Hepatocyte (in vitro differentiated cells): ENCODE results near the gene DENND6B. TPM values are rescaled to one million over a fixed set of nuclear protein-coding genes. Genes with fewer than 3 reads are reported as not detected.

Experiments
- DNase-seq: peaks from one replicate; pipeline ENCODE4 v3.0.0-alpha.2; 2016; ENCODE audit warnings: low spot score
- H2AFZ ChIP-seq: fragments of 200-600 bp; sonication (generic); 2 replicates; pipeline ENCODE4 v1.6.0; 2016; ENCODE audit warnings: antibody characterized with exemption, mild to moderate bottlenecking
- H3K27ac ChIP-seq: fragments of 200-600 bp; sonication (generic); 2 replicates; pipeline ENCODE4 v1.5.1; 2016; ENCODE audit warnings: mild to moderate bottlenecking
- H3K27me3 ChIP-seq: fragments of 200-600 bp; sonication (generic); 2 replicates; pipeline ENCODE4 v1.6.1; 2016
- H3K36me3 ChIP-seq: fragments of 200-600 bp; sonication (generic); replicated peaks from 2 replicates; pipeline ENCODE4 v1.5.1; 2016; ENCODE audit warnings: low read depth; ENCODE audit not compliant: insufficient read depth
- H3K4me1 ChIP-seq: fragments of 200-600 bp; sonication (generic); 2 replicates; pipeline ENCODE4 v1.5.1; 2016; ENCODE audit warnings: mild to moderate bottlenecking, moderate library complexity; ENCODE audit not compliant: insufficient read depth
- H3K4me2 ChIP-seq: fragments of 200-600 bp; sonication (generic); 2 replicates; pipeline ENCODE4 v1.6.0; 2016
- H3K4me3 ChIP-seq: fragments of 200-600 bp; sonication (generic); 2 replicates; pipeline ENCODE4 v1.5.1; 2016; ENCODE audit warnings: mild to moderate bottlenecking
- H3K79me2 ChIP-seq: fragments of 200-600 bp; sonication (generic); 2 replicates; pipeline ENCODE4 v1.6.0; 2017; ENCODE audit warnings: mild to moderate bottlenecking
- H3K9me2 ChIP-seq: fragments of 200-600 bp; sonication (generic); replicated peaks from 2 replicates; pipeline ENCODE4 v1.6.0; 2017; ENCODE audit warnings: mild to moderate bottlenecking; ENCODE audit not compliant: insufficient read depth
- H3K9me3 ChIP-seq: fragments of 200-600 bp; sonication (generic); 2 replicates; pipeline ENCODE4 v1.5.1; 2016; ENCODE audit warnings: low read depth, mild to moderate bottlenecking
- H4K20me1 ChIP-seq: fragments of 200-600 bp; sonication (generic); 2 replicates; pipeline ENCODE4 v1.6.0; 2016; ENCODE audit warnings: mild to moderate bottlenecking; ENCODE audit not compliant: insufficient read depth, poor library complexity, severe bottlenecking
- CTCF ChIP-seq: fragments of 200-600 bp; sonication (generic); IDR thresholded peaks from 2 replicates; pipeline ENCODE4 v1.5.1; 2016; ENCODE audit warnings: antibody characterized with exemption, mild to moderate bottlenecking; ENCODE audit not compliant: poor library complexity
- EZH2 ChIP-seq: fragments of 200-600 bp; sonication (generic); IDR thresholded peaks from 2 replicates; pipeline ENCODE4 v1.6.1; 2016; ENCODE audit warnings: antibody characterized with exemption, mild to moderate bottlenecking, borderline replicate concordance
- EZH2phosphoT487 ChIP-seq: fragments of 200-600 bp; sonication (generic); IDR thresholded peaks from one replicate; pipeline ENCODE4 v1.6.1; 2018; ENCODE audit warnings: antibody characterized with exemption, mild to moderate bottlenecking, low read depth, moderate library complexity; ENCODE audit not compliant: unreplicated experiment, severe bottlenecking
- WGBS: methylation state at CpG from one replicate; pipeline ENCODE4 v1.1.6; 2016; ENCODE audit warnings: low lambda C conversion rate; ENCODE audit errors: missing lambda C conversion rate; 5-methylcytosine and 5-hydroxymethylcytosine counted together
- polyA plus RNA-seq: library from polyadenylated mRNA; unstranded; fragments of >200 nt; fragmentation: Nextera tagmentation; extraction: Ambion mirVana; gene quantifications from 2 replicates; pipeline ENCODE4 v1.2.1, GENCODE V29; 2016
- total RNA-seq: library from RNA; depleted of rRNA; stranded (reverse); fragments of >200 nt; gene quantifications from 2 replicates; pipeline ENCODE4 v1.2.3, GENCODE V29; 2014

DENND6B gene
- total and polyA plus RNA-seq, 2 experiments from 2014 or later: 3.3 to 8.7 TPM

- H3K4me2 ChIP-seq: no peak overlapping the region
These were observed 17.2 kb downstream of the DENND6B start for GRCh38 chr22:50309601-50309991.

GRCh38 chr22:50308986-50309600 lies 17.7 kb downstream of the DENND6B start:
- 75% methylated on average over 9 of the region's 9 CpGs for WGBS
- H3K36me3 ChIP-seq: no peaks in the 10 kb centered on the region
- peaks cover 29% of the 10 kb centered on the region for H3K79me2 ChIP-seq
- H3K4me3 ChIP-seq: no peak overlapping the region
- H3K27me3 ChIP-seq: no peaks in the 10 kb centered on the region
- peaks cover 30% of the 10 kb centered on the region for H3K4me1 ChIP-seq
- no peaks in the 10 kb centered on the region for H3K9me3 ChIP-seq
- H4K20me1 ChIP-seq: peaks cover under 1% of the 10 kb centered on the region
- TF ChIP-seq EZH2 (no peak), CTCF (no peak), EZH2phosphoT487 (no peak)
- H3K9me2 ChIP-seq: no peaks in the 10 kb centered on the region
- H3K27ac ChIP-seq: peak overlapping the region; percentile 78
- DNase-seq: no peak
- H3K4me2 ChIP-seq: no peak overlapping the region
- H2AFZ ChIP-seq: no peak overlapping the region

More at GRCh38 chr22:50309601-50309991, 17.2 kb downstream of the DENND6B start:
- no peaks in the 10 kb centered on the region for H3K9me2 ChIP-seq
- H3K9me3 ChIP-seq: no peaks in the 10 kb centered on the region
- DNase-seq: no peak
- no peaks in the 10 kb centered on the region for H3K27me3 ChIP-seq
- 76% methylated on average over 7 of the region's 7 CpGs for WGBS
- H3K4me3 ChIP-seq: no peak overlapping the region
- no peak overlapping the region for H3K27ac ChIP-seq
- no peaks in the 10 kb centered on the region for H4K20me1 ChIP-seq
- no peaks in the 10 kb centered on the region for H3K36me3 ChIP-seq
- TF ChIP-seq EZH2: no peak
- TF ChIP-seq CTCF: no peak
- no peak for TF ChIP-seq EZH2phosphoT487
- H3K79me2 ChIP-seq: peaks cover 24% of the 10 kb centered on the region
- peaks cover 25% of the 10 kb centered on the region for H3K4me1 ChIP-seq
- no peak overlapping the region for H2AFZ ChIP-seq

GRCh38 chr22:50308597-50308935 lies 18.2 kb downstream of the DENND6B start:
- 72% methylated on average over 5 of the region's 7 CpGs for WGBS
- Histone ChIP-seq H3K4me2 (peak overlapping the region; percentile 11), H3K9me2 (no peaks in the 10 kb centered on the region), H3K36me3 (no peaks in the 10 kb centered on the region), H3K79me2 (peaks cover 34% of the 10 kb centered on the region), H3K9me3 (no peaks in the 10 kb centered on the region), H3K27me3 (no peaks in the 10 kb centered on the region), H4K20me1 (peaks cover 6% of the 10 kb centered on the region), H2AFZ (no peak overlapping the region), H3K27ac (peak overlapping the region; percentile 85), H3K4me3 (no peak overlapping the region), H3K4me1 (peaks cover 35% of the 10 kb centered on the region)
- DNase-seq: no peak
- TF ChIP-seq CTCF: no peak
- TF ChIP-seq EZH2phosphoT487: no peak
- no peak for TF ChIP-seq EZH2
